ENCODE data around the gene AFF3. TPM values are rescaled to one million over a fixed set of nuclear protein-coding genes. Genes with fewer than 3 reads are reported as not detected.

Gene AFF3
- total RNA-seq, 2 experiments from 2014 or later = 3.1 to 3.5 TPM

DNA sequence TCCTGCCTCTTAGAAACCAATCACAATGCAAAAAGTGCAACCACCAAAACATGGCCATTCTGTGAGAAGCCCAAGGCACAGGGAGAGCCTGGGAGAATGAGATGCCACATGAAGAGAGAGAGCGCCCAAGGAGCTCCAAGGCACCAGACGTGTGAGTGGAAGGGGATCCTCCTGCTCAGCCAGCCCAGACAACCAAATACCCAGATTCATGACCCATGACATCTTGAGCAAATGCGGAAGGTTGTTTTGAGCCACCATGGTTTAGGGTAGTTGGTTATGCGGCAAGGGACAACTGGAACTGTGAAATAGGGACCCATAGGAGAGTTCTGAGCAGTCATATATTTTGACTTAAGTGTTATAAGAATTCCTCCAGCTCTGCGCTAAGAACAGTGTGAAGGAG is 7.0 kb downstream of the AFF3 start:
- ATAC-seq (no peak), DNase-seq (no peak)
- Mint-ChIP-seq H3K9me3 (no peaks in the 10 kb centered on the region), H3K4me3 (no peak overlapping the region), H3K27ac (no peak overlapping the region), H3K4me1 (ENCODE audit: low read depth) (peaks cover 28% of the 10 kb centered on the region), H3K27me3 (no peaks in the 10 kb centered on the region), H3K36me3 (ENCODE audit: low read depth) (no peaks in the 10 kb centered on the region)
- POLR2A ChIA-PET = no interaction called here
- CTCF ChIA-PET = interaction anchor here (1.8 kb wide), 1 partner anchor 18 kb away, joined by 4 read pairs; no protein-coding TSS in a partner anchor
- TF ChIP-seq CTCF (IDR thresholded peaks at IDR 0.05) = no peak
- intact Hi-C loops (cut with micrococcal nuclease) = no loop called here

DNA sequence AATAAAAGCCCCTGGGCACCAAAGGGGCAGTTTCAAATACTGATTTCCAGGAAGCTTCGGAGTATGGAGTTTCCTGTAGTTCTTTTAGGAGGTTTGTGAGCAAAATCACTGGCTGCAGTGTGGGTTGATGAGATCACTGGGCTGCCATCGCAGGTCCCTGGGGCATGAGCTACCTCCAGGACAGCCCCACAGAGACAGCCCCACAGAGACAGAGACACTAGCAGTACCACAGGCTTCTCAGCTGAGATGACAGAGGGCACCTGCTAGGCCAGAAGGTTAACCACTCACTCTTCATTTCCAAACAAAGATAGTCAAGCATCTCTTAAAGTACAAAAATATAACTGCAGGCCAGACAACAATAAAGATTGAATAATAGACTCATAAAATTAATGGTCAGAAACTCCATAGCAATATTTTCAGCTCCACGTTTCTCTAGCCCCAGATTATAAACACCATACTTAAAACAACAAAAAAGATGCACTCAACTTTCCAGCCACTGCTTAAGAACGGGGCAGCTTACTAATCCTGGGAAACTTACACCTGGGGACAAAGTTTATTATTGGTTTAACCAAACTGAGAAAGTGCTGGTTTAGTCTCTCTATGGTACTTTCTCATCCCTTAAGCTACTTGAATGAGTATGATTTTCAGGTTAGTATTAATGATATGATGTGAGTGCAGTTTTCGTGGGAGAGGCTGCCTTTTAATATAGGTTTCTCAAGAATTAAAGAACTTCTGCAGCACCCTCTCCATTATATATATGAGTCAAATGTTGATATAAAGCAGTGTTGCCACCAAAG is 11.6 kb downstream of the AFF3 start:
- intact Hi-C loops (cut with micrococcal nuclease) = no loop called here
- ChIA-PET CTCF (interaction anchor here (0.9 kb wide), 1 partner anchor 9 kb away, joined by 3 read pairs; no protein-coding TSS in a partner anchor), POLR2A (interaction anchor here (1.3 kb wide), 1 partner anchor 11 kb away, joined by 5 read pairs; the partner anchor contains the start of gene AFF3)
- H3K4me1 Mint-ChIP-seq (ENCODE audit: low read depth) = peaks cover 2% of the 10 kb centered on the region
- no peak for ATAC-seq
- no peak for DNase-seq
- no peak overlapping the region for H3K4me3 Mint-ChIP-seq
- H3K27me3 Mint-ChIP-seq = no peaks in the 10 kb centered on the region
- no peaks in the 10 kb centered on the region for H3K9me3 Mint-ChIP-seq
- no peaks in the 10 kb centered on the region for H3K36me3 Mint-ChIP-seq (ENCODE audit: low read depth)
- no peak overlapping the region for H3K27ac Mint-ChIP-seq
- TF ChIP-seq CTCF (IDR thresholded peaks at IDR 0.05) = no peak

DNA sequence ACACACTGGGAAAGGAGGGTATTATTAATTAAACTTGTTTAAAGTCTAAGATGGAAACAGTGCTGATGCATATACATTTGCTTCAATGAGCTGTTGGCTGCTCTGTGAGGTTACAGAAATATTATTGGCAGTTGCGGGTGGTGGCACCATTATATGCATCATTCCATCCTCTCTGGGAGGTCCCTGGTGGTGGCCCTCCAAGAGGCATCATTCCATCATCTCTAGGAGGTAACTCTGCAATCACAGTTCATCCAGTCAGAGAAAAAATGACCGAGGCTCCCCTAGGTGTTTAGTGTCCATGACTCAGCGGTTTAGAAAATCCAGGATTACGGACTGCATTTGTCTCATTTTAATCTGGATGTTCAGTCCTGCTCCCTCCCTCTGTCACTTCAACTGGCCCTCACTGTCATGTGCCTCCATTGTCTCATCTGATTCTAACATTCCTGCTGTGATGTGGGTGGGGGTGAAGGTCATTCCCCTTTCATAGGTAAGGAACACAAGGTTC is 15.4 kb downstream of the AFF3 start:
- ChIA-PET CTCF (no interaction called here), POLR2A (no interaction called here)
- Mint-ChIP-seq H3K4me3 (no peak overlapping the region), H3K27me3 (no peaks in the 10 kb centered on the region), H3K36me3 (ENCODE audit: low read depth) (peaks cover 6% of the 10 kb centered on the region), H3K4me1 (ENCODE audit: low read depth) (peaks cover 7% of the 10 kb centered on the region), H3K9me3 (peaks cover 1% of the 10 kb centered on the region), H3K27ac (no peak overlapping the region)
- TF ChIP-seq CTCF (IDR thresholded peaks at IDR 0.05) = no peak
- intact Hi-C loops (cut with micrococcal nuclease) = no loop called here
- DNase-seq (no peak), ATAC-seq (no peak)

DNA sequence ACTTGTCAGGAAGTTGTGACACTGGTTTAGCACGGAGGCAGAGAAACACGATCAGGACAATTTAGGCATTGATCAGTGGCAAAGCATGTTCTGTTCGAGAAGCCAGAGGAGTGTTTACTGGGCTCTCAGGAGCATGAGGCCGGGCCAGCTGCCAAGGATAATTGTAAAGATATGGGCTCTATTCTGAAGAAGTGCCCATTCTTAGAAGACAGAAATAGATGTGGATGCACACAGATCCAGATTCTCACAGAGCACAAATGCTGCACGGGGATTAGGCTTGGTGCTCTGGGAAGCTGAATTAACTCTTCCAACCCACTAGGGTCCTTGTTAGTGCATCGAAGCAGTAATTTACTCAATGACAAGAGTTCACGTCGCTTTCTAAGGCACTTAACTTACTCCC is 16.2 kb downstream of the AFF3 start:
- TF ChIP-seq CTCF (IDR thresholded peaks at IDR 0.05) = no peak
- ChIA-PET POLR2A (no interaction called here), CTCF (no interaction called here)
- Mint-ChIP-seq H3K4me1 (ENCODE audit: low read depth) (peaks cover 7% of the 10 kb centered on the region), H3K9me3 (peaks cover 1% of the 10 kb centered on the region), H3K27me3 (no peaks in the 10 kb centered on the region), H3K27ac (no peak overlapping the region), H3K4me3 (no peak overlapping the region), H3K36me3 (ENCODE audit: low read depth) (peaks cover 6% of the 10 kb centered on the region)
- ATAC-seq (no peak), DNase-seq (no peak)
- intact Hi-C loops (cut with micrococcal nuclease) = no loop called here

DNA sequence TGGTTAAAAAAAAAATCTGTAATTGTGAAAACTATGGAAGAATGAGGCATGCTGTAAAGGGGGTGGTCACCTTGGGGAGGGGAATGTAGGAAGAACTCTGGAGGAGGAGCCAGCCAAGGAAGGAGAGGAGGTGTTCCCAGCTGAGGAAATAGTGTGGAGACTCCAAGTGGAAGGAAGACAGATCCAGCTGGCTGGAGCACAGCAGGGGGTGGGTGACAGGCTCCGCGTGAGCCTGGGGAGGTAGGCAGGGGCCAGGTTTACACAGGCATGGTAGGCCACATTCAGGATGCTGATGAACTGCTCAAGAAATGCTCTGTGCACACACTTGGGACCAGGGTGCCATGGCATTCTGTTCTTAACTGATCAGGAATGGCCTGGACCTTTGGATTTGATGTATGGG is 16.8 kb downstream of the AFF3 start:
- H3K9me3 Mint-ChIP-seq = peaks cover 1% of the 10 kb centered on the region
- no peak for TF ChIP-seq CTCF (IDR thresholded peaks at IDR 0.05)
- no peak overlapping the region for H3K27ac Mint-ChIP-seq
- no peaks in the 10 kb centered on the region for H3K27me3 Mint-ChIP-seq
- intact Hi-C loops (cut with micrococcal nuclease) = no loop called here
- ChIA-PET CTCF (no interaction called here), POLR2A (no interaction called here)
- DNase-seq = no peak
- peaks cover 5% of the 10 kb centered on the region for H3K4me1 Mint-ChIP-seq (ENCODE audit: low read depth)
- peaks cover 6% of the 10 kb centered on the region for H3K36me3 Mint-ChIP-seq (ENCODE audit: low read depth)
- no peak overlapping the region for H3K4me3 Mint-ChIP-seq
- ATAC-seq = no peak

Measured in activated CD8-positive, alpha-beta T cell treated with anti-CD3 and anti-CD28 coated beads for 36 hours (primary cell).